Fibroblast of the aortic adventitia (primary cell): ENCODE results near the gene UBE2E2. TPM values are rescaled to one million over a fixed set of nuclear protein-coding genes. Genes with fewer than 3 reads are reported as not detected.

Source experiments
- DNase-seq: peaks from one replicate; pipeline ENCODE4 v3.0.0-alpha.2; 2010; ENCODE audit warnings: low read depth
- H3K4me3 ChIP-seq: 2 replicates; pipeline ENCODE4 v1.5.1; 2011; ENCODE audit warnings: low read depth, mild to moderate bottlenecking, control low read depth, low read length, moderate library complexity
- CTCF ChIP-seq: IDR thresholded peaks from 2 replicates; pipeline ENCODE4 v1.5.1; 2011; ENCODE audit warnings: mild to moderate bottlenecking, low read length, control low read depth, inconsistent platforms; ENCODE audit not compliant: insufficient read depth
- total RNA-seq: library from RNA; depleted of rRNA; stranded (reverse); fragments of >200 nt; gene quantifications from 2 replicates; pipeline ENCODE4 v1.2.3, GENCODE V29; 2012; ENCODE audit warnings: low replicate concordance

The UBE2E2 gene
- total RNA-seq, 1 donor: 49.1 TPM

- H3K4me3 ChIP-seq: no peak overlapping the region
- no peak for DNase-seq
- TF ChIP-seq CTCF: no peak
These were observed 39.0 kb downstream of the UBE2E2 start for GRCh38 chr3:23242106-23242505.

GRCh38 chr3:23244324-23245041, 41.4 kb downstream of the UBE2E2 start:
- DNase-seq: no peak
- H3K4me3 ChIP-seq: no peak overlapping the region

GRCh38 chr3:23246651-23247050, 43.5 kb downstream of the UBE2E2 start:
- DNase-seq: no peak
- no peak overlapping the region for H3K4me3 ChIP-seq
- TF ChIP-seq CTCF: no peak

More at GRCh38 chr3:23244324-23245041, 41.4 kb downstream of the UBE2E2 start:
- no peak for TF ChIP-seq CTCF

- no peak for TF ChIP-seq CTCF
- no peak overlapping the region for H3K4me3 ChIP-seq
- no peak for DNase-seq
These were observed 45.5 kb downstream of the UBE2E2 start for GRCh38 chr3:23248594-23249131.

- DNase-seq: no peak
- H3K4me3 ChIP-seq: no peak overlapping the region
- no peak for TF ChIP-seq CTCF
These were observed 46.8 kb downstream of the UBE2E2 start for GRCh38 chr3:23249961-23250360.

- no peak for DNase-seq
- H3K4me3 ChIP-seq: no peak overlapping the region
- no peak for TF ChIP-seq CTCF
These were observed 49.0 kb downstream of the UBE2E2 start for GRCh38 chr3:23252122-23252521.
